Measurements from ENCODE around the gene ELK1. TPM values are rescaled to one million over a fixed set of nuclear protein-coding genes. Genes with fewer than 3 reads are reported as not detected.
"Not testable (repeated sequence)": the region's sequence is repeated elsewhere in the genome, so short reads cannot be mapped to it uniquely, and the experiment has no call there.

The ELK1 gene
- total RNA-seq, 1 donor from 2014 or later = 13.4 TPM

- no peak for DNase-seq
These were observed 38.9 kb downstream of the ELK1 start for GRCh38 chrX:47611489-47611888.

GRCh38 chrX:47610511-47610910 lies 39.9 kb downstream of the ELK1 start:
- DNase-seq = no peak

GRCh38 chrX:47608130-47608810 lies 42.1 kb downstream of the ELK1 start:
- DNase-seq = no peak

- DNase-seq = no peak
These were observed 43.3 kb downstream of the ELK1 start for GRCh38 chrX:47607091-47607490.

GRCh38 chrX:47605024-47605423 lies 45.3 kb downstream of the ELK1 start:
- DNase-seq = no peak

GRCh38 chrX:47603125-47603524 lies 47.2 kb downstream of the ELK1 start:
- DNase-seq = not testable (repeated sequence)

- no peak for DNase-seq
These were observed 53.1 kb downstream of the ELK1 start for GRCh38 chrX:47597222-47597621.

GRCh38 chrX:47596256-47596655 lies 54.1 kb downstream of the ELK1 start:
- no peak for DNase-seq

- DNase-seq = no peak
These were observed 54.6 kb downstream of the ELK1 start for GRCh38 chrX:47595716-47596251.

- no peak for DNase-seq
These were observed 56.8 kb downstream of the ELK1 start for GRCh38 chrX:47593522-47593921.

- DNase-seq = no peak
These were observed 59.4 kb downstream of the ELK1 start for GRCh38 chrX:47590984-47591383.

- DNase-seq = no peak
These were observed 62.2 kb downstream of the ELK1 start for GRCh38 chrX:47587906-47588735.

- DNase-seq = no peak
These were observed 63.1 kb downstream of the ELK1 start for GRCh38 chrX:47587091-47587891.

GRCh38 chrX:47586043-47586787 lies 64.1 kb downstream of the ELK1 start:
- no peak for DNase-seq

Other genes with a start within 250 kb of the ELK1 start
- 9.2 and 11.8 TPM in 2 replicates for gene ZNF41, start 167.3 kb downstream of the ELK1 start, total RNA-seq
- gene ARAF, start 89.4 kb downstream of the ELK1 start, total RNA-seq = 10.4 and 17.7 TPM in 2 replicates
- 66.4 and 102 TPM in 2 replicates for gene TIMP1, start 68.1 kb downstream of the ELK1 start, total RNA-seq
- 0.05 TPM in 1 of 2 replicates, not detected in the other for gene SYN1, start 30.7 kb downstream of the ELK1 start, total RNA-seq
- 0.19 and 0.85 TPM in 2 replicates for gene CFP, start 20.6 kb downstream of the ELK1 start, total RNA-seq
- gene UXT, start 8.6 kb upstream of the ELK1 start, total RNA-seq = 58.9 and 95.6 TPM in 2 replicates
- 6.7 and 10.0 TPM in 2 replicates for gene ZNF81, start 186.3 kb upstream of the ELK1 start, total RNA-seq

Data from dermis blood vessel endothelial cell (primary cell).